GM12891 (cell line): Measurements from ENCODE around the gene CDH4.

Source experiments
- POLR2A ChIP-seq: IDR thresholded peaks from 2 replicates; pipeline ENCODE4 v1.6.1; 2011; ENCODE audit warnings: low read depth, low read length, control low read depth
- TAF1 ChIP-seq: IDR thresholded peaks from 2 replicates; pipeline ENCODE4 v1.6.1; 2011; ENCODE audit warnings: low read depth, low read length, control low read depth

DNA sequence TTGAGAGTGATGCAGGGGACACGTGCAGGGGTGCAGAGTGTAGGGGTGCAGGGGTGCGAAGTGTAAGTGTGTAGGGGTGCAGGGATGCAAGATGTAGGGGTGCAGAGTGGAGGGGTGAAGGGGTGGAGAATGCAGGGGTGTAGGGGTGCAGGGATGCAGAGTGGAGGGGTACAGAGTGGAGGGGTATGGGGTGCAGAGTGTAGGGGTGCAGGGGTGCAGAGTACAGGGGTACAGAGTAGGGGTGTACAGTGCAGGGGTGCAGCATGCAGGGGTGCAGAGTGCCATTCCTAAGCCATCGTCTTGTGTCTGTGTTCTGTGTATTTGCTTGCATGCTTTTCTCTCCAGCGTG is 468.3 kb downstream of the CDH4 start:
- no peak for TF ChIP-seq POLR2A
- TF ChIP-seq TAF1 = no peak
